ENCODE results near the gene RAB8B. TPM values are rescaled to one million over a fixed set of nuclear protein-coding genes. Genes with fewer than 3 reads are reported as not detected.

Gene RAB8B
- total RNA-seq, 1 donor from 2014 or later: 214 TPM

- Mint-ChIP-seq H3K36me3 (ENCODE audit: low read depth) (peaks cover 80% of the 10 kb centered on the region), H3K4me3 (ENCODE audit: low read depth) (no peak overlapping the region), H3K9me3 (no peaks in the 10 kb centered on the region), H3K27me3 (ENCODE audit: low read depth) (no peaks in the 10 kb centered on the region), H3K27ac (no peak overlapping the region), H3K4me1 (ENCODE audit: low read depth) (peaks cover 55% of the 10 kb centered on the region)
- intact Hi-C loops (cut with micrococcal nuclease): no loop called here
- DNase-seq (ENCODE audit: low spot score): no peak
These were observed 31.9 kb downstream of the RAB8B start for GRCh38 chr15:63221346-63221745.

GRCh38 chr15:63223463-63223862 lies 34.1 kb downstream of the RAB8B start:
- Mint-ChIP-seq H3K27me3 (ENCODE audit: low read depth) (no peaks in the 10 kb centered on the region), H3K9me3 (no peaks in the 10 kb centered on the region), H3K4me3 (ENCODE audit: low read depth) (no peak overlapping the region), H3K4me1 (ENCODE audit: low read depth) (peaks cover 63% of the 10 kb centered on the region), H3K27ac (no peak overlapping the region), H3K36me3 (ENCODE audit: low read depth) (peaks cover 83% of the 10 kb centered on the region)
- DNase-seq (ENCODE audit: low spot score): no peak
- intact Hi-C loops (cut with micrococcal nuclease): no loop called here

GRCh38 chr15:63225381-63225780 lies 36.0 kb downstream of the RAB8B start:
- no peaks in the 10 kb centered on the region for H3K9me3 Mint-ChIP-seq
- intact Hi-C loops (cut with micrococcal nuclease): no loop called here
- H3K4me1 Mint-ChIP-seq (ENCODE audit: low read depth): peaks cover 57% of the 10 kb centered on the region
- H3K4me3 Mint-ChIP-seq (ENCODE audit: low read depth): no peak overlapping the region
- no peaks in the 10 kb centered on the region for H3K27me3 Mint-ChIP-seq (ENCODE audit: low read depth)
- H3K27ac Mint-ChIP-seq: no peak overlapping the region
- peaks cover 77% of the 10 kb centered on the region for H3K36me3 Mint-ChIP-seq (ENCODE audit: low read depth)
- no peak for DNase-seq (ENCODE audit: low spot score)

- intact Hi-C loops (cut with micrococcal nuclease): no loop called here
- Mint-ChIP-seq H3K27ac (peak overlapping the region; percentile 54), H3K36me3 (ENCODE audit: low read depth) (peaks cover 69% of the 10 kb centered on the region), H3K9me3 (no peaks in the 10 kb centered on the region), H3K4me3 (ENCODE audit: low read depth) (peak overlapping the region; percentile 10), H3K27me3 (ENCODE audit: low read depth) (no peaks in the 10 kb centered on the region), H3K4me1 (ENCODE audit: low read depth) (peaks cover 56% of the 10 kb centered on the region)
- DNase-seq (ENCODE audit: low spot score): no peak
These were observed 36.9 kb downstream of the RAB8B start for GRCh38 chr15:63226155-63226883.

- H3K27ac Mint-ChIP-seq: peak overlapping the region; percentile 1
- no peak for DNase-seq (ENCODE audit: low spot score)
- peaks cover 67% of the 10 kb centered on the region for H3K36me3 Mint-ChIP-seq (ENCODE audit: low read depth)
- intact Hi-C loops (cut with micrococcal nuclease): no loop called here
- no peak overlapping the region for H3K4me3 Mint-ChIP-seq (ENCODE audit: low read depth)
- H3K27me3 Mint-ChIP-seq (ENCODE audit: low read depth): no peaks in the 10 kb centered on the region
- H3K9me3 Mint-ChIP-seq: no peaks in the 10 kb centered on the region
- H3K4me1 Mint-ChIP-seq (ENCODE audit: low read depth): peaks cover 57% of the 10 kb centered on the region
These were observed 37.6 kb downstream of the RAB8B start for GRCh38 chr15:63226966-63227401.

- Mint-ChIP-seq H3K4me3 (ENCODE audit: low read depth) (no peak overlapping the region), H3K4me1 (ENCODE audit: low read depth) (peaks cover 58% of the 10 kb centered on the region)
- intact Hi-C loops (cut with micrococcal nuclease): no loop called here
These were observed 38.3 kb downstream of the RAB8B start for GRCh38 chr15:63227689-63228088.

GRCh38 chr15:63231206-63231605 lies 41.8 kb downstream of the RAB8B start:
- no peak for DNase-seq (ENCODE audit: low spot score)
- Mint-ChIP-seq H3K4me3 (ENCODE audit: low read depth) (no peak overlapping the region), H3K36me3 (ENCODE audit: low read depth) (peaks cover 63% of the 10 kb centered on the region), H3K4me1 (ENCODE audit: low read depth) (peaks cover 70% of the 10 kb centered on the region), H3K27me3 (ENCODE audit: low read depth) (no peaks in the 10 kb centered on the region), H3K9me3 (no peaks in the 10 kb centered on the region), H3K27ac (peak overlapping the region; percentile 54)
- intact Hi-C loops (cut with micrococcal nuclease): no loop called here

More at GRCh38 chr15:63227689-63228088, 38.3 kb downstream of the RAB8B start:
- H3K36me3 Mint-ChIP-seq (ENCODE audit: low read depth): peaks cover 63% of the 10 kb centered on the region
- H3K27ac Mint-ChIP-seq: peak overlapping the region; percentile 30
- no peaks in the 10 kb centered on the region for H3K9me3 Mint-ChIP-seq
- no peaks in the 10 kb centered on the region for H3K27me3 Mint-ChIP-seq (ENCODE audit: low read depth)
- no peak for DNase-seq (ENCODE audit: low spot score)

GRCh38 chr15:63231706-63232105 lies 42.3 kb downstream of the RAB8B start:
- peak overlapping the region; percentile 54 for H3K27ac Mint-ChIP-seq
- peaks cover 67% of the 10 kb centered on the region for H3K4me1 Mint-ChIP-seq (ENCODE audit: low read depth)
- DNase-seq (ENCODE audit: low spot score): no peak
- intact Hi-C loops (cut with micrococcal nuclease): loop anchor here (1.0 kb wide), 1 partner anchor 19 kb away; no protein-coding TSS in a partner anchor
- H3K9me3 Mint-ChIP-seq: no peaks in the 10 kb centered on the region
- H3K36me3 Mint-ChIP-seq (ENCODE audit: low read depth): peaks cover 63% of the 10 kb centered on the region
- H3K4me3 Mint-ChIP-seq (ENCODE audit: low read depth): peak overlapping the region; percentile 30
- H3K27me3 Mint-ChIP-seq (ENCODE audit: low read depth): no peaks in the 10 kb centered on the region

GRCh38 chr15:63232405-63232804 lies 43.0 kb downstream of the RAB8B start:
- intact Hi-C loops (cut with micrococcal nuclease): loop anchor here (1.0 kb wide), 1 partner anchor 20 kb away; no protein-coding TSS in a partner anchor
- Mint-ChIP-seq H3K4me1 (ENCODE audit: low read depth) (peaks cover 68% of the 10 kb centered on the region), H3K36me3 (ENCODE audit: low read depth) (peaks cover 64% of the 10 kb centered on the region), H3K4me3 (ENCODE audit: low read depth) (peak overlapping the region; percentile 42), H3K27ac (peak overlapping the region; percentile 54), H3K9me3 (peaks cover 5% of the 10 kb centered on the region), H3K27me3 (ENCODE audit: low read depth) (no peaks in the 10 kb centered on the region)
- no peak for DNase-seq (ENCODE audit: low spot score)

GRCh38 chr15:63232943-63233342 lies 43.5 kb downstream of the RAB8B start:
- peaks cover 5% of the 10 kb centered on the region for H3K9me3 Mint-ChIP-seq
- H3K27ac Mint-ChIP-seq: peak overlapping the region; percentile 38
- intact Hi-C loops (cut with micrococcal nuclease): loop anchor here (1.0 kb wide), 1 partner anchor 21 kb away; no protein-coding TSS in a partner anchor
- H3K27me3 Mint-ChIP-seq (ENCODE audit: low read depth): no peaks in the 10 kb centered on the region
- peaks cover 64% of the 10 kb centered on the region for H3K36me3 Mint-ChIP-seq (ENCODE audit: low read depth)
- no peak overlapping the region for H3K4me3 Mint-ChIP-seq (ENCODE audit: low read depth)
- peaks cover 70% of the 10 kb centered on the region for H3K4me1 Mint-ChIP-seq (ENCODE audit: low read depth)
- DNase-seq (ENCODE audit: low spot score): no peak

GRCh38 chr15:63233667-63234423 lies 44.4 kb downstream of the RAB8B start:
- H3K9me3 Mint-ChIP-seq: peaks cover 5% of the 10 kb centered on the region
- intact Hi-C loops (cut with micrococcal nuclease): no loop called here
- peak overlapping the region; percentile 39 for H3K27ac Mint-ChIP-seq
- H3K4me1 Mint-ChIP-seq (ENCODE audit: low read depth): peaks cover 72% of the 10 kb centered on the region
- H3K36me3 Mint-ChIP-seq (ENCODE audit: low read depth): peaks cover 62% of the 10 kb centered on the region
- H3K4me3 Mint-ChIP-seq (ENCODE audit: low read depth): no peak overlapping the region
- no peaks in the 10 kb centered on the region for H3K27me3 Mint-ChIP-seq (ENCODE audit: low read depth)
- no peak for DNase-seq (ENCODE audit: low spot score)

- Mint-ChIP-seq H3K9me3 (peaks cover 5% of the 10 kb centered on the region), H3K27ac (peak overlapping the region; percentile 39), H3K36me3 (ENCODE audit: low read depth) (peaks cover 58% of the 10 kb centered on the region), H3K4me3 (ENCODE audit: low read depth) (no peak overlapping the region), H3K4me1 (ENCODE audit: low read depth) (peaks cover 72% of the 10 kb centered on the region), H3K27me3 (ENCODE audit: low read depth) (no peaks in the 10 kb centered on the region)
- intact Hi-C loops (cut with micrococcal nuclease): no loop called here
- no peak for DNase-seq (ENCODE audit: low spot score)
These were observed 45.1 kb downstream of the RAB8B start for GRCh38 chr15:63234451-63234870.

GRCh38 chr15:63236272-63236671 lies 46.9 kb downstream of the RAB8B start:
- Mint-ChIP-seq H3K27ac (no peak overlapping the region), H3K4me3 (ENCODE audit: low read depth) (no peak overlapping the region), H3K36me3 (ENCODE audit: low read depth) (peaks cover 65% of the 10 kb centered on the region), H3K27me3 (ENCODE audit: low read depth) (no peaks in the 10 kb centered on the region), H3K4me1 (ENCODE audit: low read depth) (peaks cover 66% of the 10 kb centered on the region), H3K9me3 (peaks cover 5% of the 10 kb centered on the region)
- DNase-seq (ENCODE audit: low spot score): no peak
- intact Hi-C loops (cut with micrococcal nuclease): loop anchor here (5.0 kb wide), 1 partner anchor 189 kb away; no protein-coding TSS in a partner anchor
